CD4-positive, alpha-beta T cell (primary cell): ENCODE results near the gene FRMD3. TPM values are rescaled to one million over a fixed set of nuclear protein-coding genes. Genes with fewer than 3 reads are reported as not detected.

ENCODE experiments used
- ATAC-seq: fragments of 200-7000 bp; cut with Tn5 transposase; one replicate; pipeline ENCODE4 v1.10.0; 2022; ENCODE audit warnings: mild to moderate bottlenecking; ENCODE audit not compliant: poor library complexity
- CTCF ChIA-PET: fragments of 350-600 bp; sonication (Branson Sonifier 250); formaldehyde crosslinking; loops from one replicate; lab custom pipeline; 2021; ENCODE audit warnings: antibody characterized with exemption, inconsistent platforms; lab: Charles Lee
- POLR2A ChIA-PET: fragments of 350-600 bp; sonication (Branson Sonifier 250); formaldehyde crosslinking; loops from one replicate; lab custom pipeline; 2021; ENCODE audit warnings: antibody characterized with exemption, inconsistent platforms; lab: Charles Lee
- DNase-seq, 14 experiments: peaks; one replicate each; pipeline ENCODE4 v3.0.0-alpha.2; 2013 to 2020; ENCODE audit warnings: mixed read lengths in 2 of 14
- H3K27ac ChIP-seq, 2 donors: one replicate each; pipeline versions ENCODE4 v1.5.1 to v1.7.0; 2013; ENCODE audit warnings: low read length in 2 of 2, low read depth in 1 of 2, mild to moderate bottlenecking in 1 of 2
- H3K27me3 ChIP-seq, 2 experiments: 1 replicate in 1 of 2; 2 replicates in 1 of 2; pipeline versions ENCODE4 v1.6.1 to v1.7.0; 2013; ENCODE audit warnings: low read length in 2 of 2, control low read depth in 1 of 2, mild to moderate bottlenecking in 1 of 2, moderate library complexity in 1 of 2; ENCODE audit not compliant: insufficient read depth in 2 of 2, control insufficient read depth in 1 of 2
- H3K36me3 ChIP-seq: one replicate; pipeline ENCODE4 v1.6.1; 2013; ENCODE audit warnings: low read length, control low read depth; ENCODE audit not compliant: insufficient read depth
- H3K4me1 ChIP-seq: one replicate; pipeline ENCODE4 v1.6.1; 2013; ENCODE audit warnings: low read length, control low read depth; ENCODE audit not compliant: insufficient read depth
- H3K4me3 ChIP-seq: one replicate; pipeline ENCODE4 v1.5.1; 2013; ENCODE audit warnings: mild to moderate bottlenecking, low read length, moderate library complexity
- H3K9me3 ChIP-seq, 2 experiments: 1 replicate in 1 of 2; 2 replicates in 1 of 2; pipeline versions ENCODE4 v1.6.1 to v1.7.0; 2013; ENCODE audit warnings: low read length in 2 of 2, mild to moderate bottlenecking in 2 of 2, control low read depth in 1 of 2, moderate library complexity in 1 of 2; ENCODE audit not compliant: control insufficient read depth in 1 of 2, insufficient read depth in 1 of 2
- H3K27ac Mint-ChIP-seq: one replicate; pipeline ENCODE4 v1.8.0; 2020; ENCODE audit warnings: mixed read lengths
- H3K27me3 Mint-ChIP-seq: one replicate; pipeline ENCODE4 v1.8.0; 2021; ENCODE audit warnings: mixed read lengths
- H3K36me3 Mint-ChIP-seq: one replicate; pipeline ENCODE4 v1.8.0; 2021; ENCODE audit warnings: low read depth, mixed read lengths
- H3K4me1 Mint-ChIP-seq: one replicate; pipeline ENCODE4 v1.8.0; 2021; ENCODE audit warnings: low read depth, mixed read lengths
- H3K4me3 Mint-ChIP-seq: one replicate; pipeline ENCODE4 v1.8.0; 2020; ENCODE audit warnings: mild to moderate bottlenecking, mixed read lengths
- H3K9me3 Mint-ChIP-seq: one replicate; pipeline ENCODE4 v1.8.0; 2020; ENCODE audit warnings: mixed read lengths
- intact Hi-C, 2 experiments: fragments of 100-400 bp; cut with DNase I in 1 of 2; cut with micrococcal nuclease in 1 of 2; formaldehyde crosslinking; loops; one replicate each; pipeline versions ENCODE4 v1.15.1 to v1.9.0; 2023 to 2025; cut with DNase I, micrococcal nuclease
- total RNA-seq, 174 experiments: library from RNA in 2 of 174; stranded (reverse) in 2 of 174; gene quantifications; one replicate each; pipeline ENCODE4 v1.2.3 and lab custom pipeline; 2021 to 2026
- TF ChIP-seq, protein P1 (sequence below): fragments of 200-600 bp; IDR thresholded peaks from one replicate; pipeline ENCODE4 v1.8.0; 2022; ENCODE audit warnings: antibody characterized with exemption, mild to moderate bottlenecking

Gene FRMD3
- total RNA-seq, 2 experiments from 2014 or later = 0.53 to 1.0 TPM

- no peaks in the 10 kb centered on the region for H3K36me3 ChIP-seq
- H3K4me3 Mint-ChIP-seq = no peak overlapping the region
- no peaks in the 10 kb centered on the region for H3K36me3 Mint-ChIP-seq
- POLR2A ChIA-PET = no interaction called here
- CTCF ChIA-PET = no interaction called here
- H3K9me3 Mint-ChIP-seq = no peaks in the 10 kb centered on the region
- no peak for DNase-seq
- H3K4me1 ChIP-seq = no peaks in the 10 kb centered on the region
- no peak overlapping the region for H3K27ac ChIP-seq
- no peak overlapping the region for H3K4me3 ChIP-seq
- no peaks in the 10 kb centered on the region for H3K27me3 Mint-ChIP-seq
- no peaks in the 10 kb centered on the region for H3K27me3 ChIP-seq
- intact Hi-C loops = no loop called here
- TF ChIP-seq, protein P1, sequence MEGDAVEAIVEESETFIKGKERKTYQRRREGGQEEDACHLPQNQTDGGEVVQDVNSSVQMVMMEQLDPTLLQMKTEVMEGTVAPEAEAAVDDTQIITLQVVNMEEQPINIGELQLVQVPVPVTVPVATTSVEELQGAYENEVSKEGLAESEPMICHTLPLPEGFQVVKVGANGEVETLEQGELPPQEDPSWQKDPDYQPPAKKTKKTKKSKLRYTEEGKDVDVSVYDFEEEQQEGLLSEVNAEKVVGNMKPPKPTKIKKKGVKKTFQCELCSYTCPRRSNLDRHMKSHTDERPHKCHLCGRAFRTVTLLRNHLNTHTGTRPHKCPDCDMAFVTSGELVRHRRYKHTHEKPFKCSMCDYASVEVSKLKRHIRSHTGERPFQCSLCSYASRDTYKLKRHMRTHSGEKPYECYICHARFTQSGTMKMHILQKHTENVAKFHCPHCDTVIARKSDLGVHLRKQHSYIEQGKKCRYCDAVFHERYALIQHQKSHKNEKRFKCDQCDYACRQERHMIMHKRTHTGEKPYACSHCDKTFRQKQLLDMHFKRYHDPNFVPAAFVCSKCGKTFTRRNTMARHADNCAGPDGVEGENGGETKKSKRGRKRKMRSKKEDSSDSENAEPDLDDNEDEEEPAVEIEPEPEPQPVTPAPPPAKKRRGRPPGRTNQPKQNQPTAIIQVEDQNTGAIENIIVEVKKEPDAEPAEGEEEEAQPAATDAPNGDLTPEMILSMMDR = no peak
- H3K4me1 Mint-ChIP-seq = no peaks in the 10 kb centered on the region
- no peak overlapping the region for H3K27ac Mint-ChIP-seq
- H3K9me3 ChIP-seq = no peaks in the 10 kb centered on the region
- no peak for ATAC-seq
Measured at GRCh38 chr9:83342006-83342405, 196.2 kb downstream of the FRMD3 start.

- intact Hi-C loops = no loop called here
- CTCF ChIA-PET = no interaction called here
- ATAC-seq (no peak), DNase-seq (no peak)
- no peaks in the 10 kb centered on the region for H3K36me3 Mint-ChIP-seq
- H3K9me3 Mint-ChIP-seq = no peaks in the 10 kb centered on the region
- Histone ChIP-seq H3K27me3 (no peaks in the 10 kb centered on the region), H3K9me3 (no peaks in the 10 kb centered on the region), H3K27ac (no peak overlapping the region), H3K4me3 (no peak overlapping the region), H3K4me1 (no peaks in the 10 kb centered on the region), H3K36me3 (no peaks in the 10 kb centered on the region)
- H3K4me1 Mint-ChIP-seq = no peaks in the 10 kb centered on the region
- H3K27me3 Mint-ChIP-seq = no peaks in the 10 kb centered on the region
- H3K27ac Mint-ChIP-seq = no peak overlapping the region
- no peak overlapping the region for H3K4me3 Mint-ChIP-seq
- TF ChIP-seq, protein P1 = no peak
- POLR2A ChIA-PET = no interaction called here
Measured at GRCh38 chr9:83340451-83340850, 197.8 kb downstream of the FRMD3 start.

- H3K36me3 Mint-ChIP-seq = no peaks in the 10 kb centered on the region
- Histone ChIP-seq H3K36me3 (no peaks in the 10 kb centered on the region), H3K4me3 (no peak overlapping the region), H3K4me1 (no peaks in the 10 kb centered on the region), H3K27ac (no peak overlapping the region), H3K9me3 (no peaks in the 10 kb centered on the region), H3K27me3 (no peaks in the 10 kb centered on the region)
- H3K4me1 Mint-ChIP-seq = no peaks in the 10 kb centered on the region
- intact Hi-C loops = loop anchor here in 1 of 2 experiments (2.0 kb wide), 1 partner anchor 309 kb away; no protein-coding TSS in a partner anchor
- H3K27me3 Mint-ChIP-seq = no peaks in the 10 kb centered on the region
- TF ChIP-seq, protein P1 = no peak
- ChIA-PET CTCF (no interaction called here), POLR2A (no interaction called here)
- ATAC-seq = no peak
- no peak overlapping the region for H3K4me3 Mint-ChIP-seq
- H3K27ac Mint-ChIP-seq = no peak overlapping the region
- no peaks in the 10 kb centered on the region for H3K9me3 Mint-ChIP-seq
- DNase-seq = no peak
Measured at GRCh38 chr9:83339435-83339834, 198.8 kb downstream of the FRMD3 start.
